HS-5 (cell line): ENCODE data around the gene PIK3R2.

Experiments used
- DNase-seq: peaks from one replicate; pipeline ENCODE4 v3.0.0-alpha.2; 2012; ENCODE audit warnings: low read depth

Gene PIK3R2

DNA sequence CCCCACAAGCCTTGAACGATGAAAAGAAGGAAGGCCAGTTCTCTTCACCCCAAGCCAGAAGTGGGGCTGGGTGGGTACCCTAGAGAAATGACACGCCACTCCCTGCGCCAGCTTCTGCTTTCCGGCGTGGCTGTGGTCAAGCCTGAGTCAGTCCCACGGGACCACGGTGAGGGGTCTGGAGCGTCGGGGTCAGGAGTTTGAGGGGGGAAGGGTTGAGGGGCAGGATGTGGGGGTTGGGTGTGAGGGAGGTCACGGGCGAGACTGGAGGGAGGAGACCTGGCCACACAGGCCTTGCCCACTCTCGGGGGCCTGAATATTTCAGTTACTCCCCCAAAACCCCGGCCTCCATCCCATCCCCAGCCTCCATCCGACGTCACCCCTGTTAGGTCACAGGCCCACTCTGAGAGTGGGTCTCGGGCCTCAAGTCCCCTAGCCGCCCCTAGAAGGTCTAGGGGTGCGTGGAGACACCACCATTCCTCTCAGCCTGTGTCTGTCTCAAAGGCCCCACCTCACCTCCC lies 20.1 kb downstream of the PIK3R2 start:
- DNase-seq, result no peak

DNA sequence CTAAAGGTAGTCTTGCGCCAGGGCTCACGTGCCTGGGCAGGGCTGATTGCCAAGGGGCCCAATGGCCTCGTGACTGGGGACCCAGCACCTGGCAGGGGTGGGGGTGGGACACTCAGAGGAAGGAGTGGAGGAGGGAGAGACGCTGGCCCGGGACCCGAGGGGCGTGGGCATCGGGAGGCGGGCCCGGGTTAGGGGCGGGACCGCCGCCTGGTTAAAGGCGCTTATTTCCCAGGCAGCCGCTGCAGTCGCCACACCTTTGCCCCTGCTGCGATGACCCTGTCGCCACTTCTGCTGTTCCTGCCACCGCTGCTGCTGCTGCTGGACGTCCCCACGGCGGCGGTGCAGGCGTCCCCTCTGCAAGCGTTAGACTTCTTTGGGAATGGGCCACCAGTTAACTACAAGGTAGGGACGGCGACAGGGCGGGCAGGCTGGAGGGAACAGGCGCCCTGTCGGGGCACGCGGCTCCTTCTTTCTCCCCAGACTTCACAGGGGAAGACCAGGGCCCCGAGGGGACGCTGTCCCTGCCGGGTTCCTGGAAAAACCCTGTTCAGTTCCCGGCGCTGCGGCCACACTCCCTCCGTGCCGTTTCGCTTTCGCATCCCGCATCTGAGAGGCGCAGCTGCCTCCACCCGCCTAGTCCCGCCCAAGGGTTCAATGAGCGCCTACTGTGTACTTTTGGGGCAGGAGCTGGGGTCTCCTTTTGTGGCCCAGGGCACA lies 20.8 kb downstream of the PIK3R2 start, which contains the start of gene IFI30:
TSS of gene IFI30 (plus strand) at position 242 of the 717 bp plus-strand sequence. CDS start at position 271, 29 bp downstream.
- no peak for DNase-seq

DNA sequence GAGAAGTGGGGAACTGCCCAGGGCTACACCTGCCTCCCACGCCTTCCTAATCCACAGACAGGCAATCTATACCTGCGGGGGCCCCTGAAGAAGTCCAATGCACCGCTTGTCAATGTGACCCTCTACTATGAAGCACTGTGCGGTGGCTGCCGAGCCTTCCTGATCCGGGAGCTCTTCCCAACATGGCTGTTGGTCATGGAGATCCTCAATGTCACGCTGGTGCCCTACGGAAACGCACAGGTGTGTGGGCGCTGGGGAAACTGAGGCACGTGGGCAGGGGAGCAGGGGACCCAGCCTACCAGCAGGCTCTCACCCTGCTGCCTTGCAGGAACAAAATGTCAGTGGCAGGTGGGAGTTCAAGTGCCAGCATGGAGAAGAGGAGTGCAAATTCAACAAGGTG lies 22.0 kb downstream of the PIK3R2 start:
- DNase-seq, result no peak

DNA sequence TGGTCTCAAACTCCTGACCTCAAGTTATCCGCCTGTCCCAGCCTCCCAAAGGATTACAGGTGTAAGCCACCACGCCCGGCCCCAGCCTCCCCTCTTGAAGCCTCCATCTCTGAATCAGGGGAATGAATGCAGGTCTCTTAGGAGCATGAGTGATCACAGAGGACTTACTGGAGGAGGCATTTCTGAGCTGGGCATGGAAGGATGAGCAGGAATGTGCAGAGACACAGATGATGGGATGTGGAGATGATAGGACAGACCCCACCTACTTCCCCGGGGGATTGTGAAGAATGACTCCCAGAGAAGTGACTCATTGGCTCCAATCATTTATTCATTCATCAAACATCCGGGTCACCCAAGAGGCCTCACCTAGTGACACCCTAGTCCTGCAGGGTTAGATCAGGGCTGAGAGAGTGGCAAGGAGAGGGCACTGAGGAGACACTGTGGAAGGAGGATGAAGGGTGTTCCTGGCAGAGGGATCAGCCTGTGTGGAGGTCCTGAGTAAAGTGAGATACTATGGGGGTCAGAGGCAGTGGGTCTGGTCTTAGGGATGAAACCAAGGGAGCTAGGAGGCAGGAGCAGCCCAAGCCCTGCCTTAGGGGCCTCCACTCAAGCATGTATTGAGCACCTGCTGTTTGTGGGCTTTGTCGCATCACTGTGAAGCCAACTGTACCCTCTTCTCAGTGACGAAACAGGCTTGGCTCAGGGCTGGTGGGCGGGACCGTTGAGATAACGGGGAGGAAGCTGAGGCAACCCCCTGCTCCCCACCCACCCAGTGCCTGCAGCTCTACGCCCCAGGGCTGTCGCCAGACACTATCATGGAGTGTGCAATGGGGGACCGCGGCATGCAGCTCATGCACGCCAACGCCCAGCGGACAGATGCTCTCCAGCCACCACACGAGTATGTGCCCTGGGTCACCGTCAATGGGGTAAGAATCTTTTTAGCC lies 23.7 kb downstream of the PIK3R2 start:
- DNase-seq, result no peak

DNA sequence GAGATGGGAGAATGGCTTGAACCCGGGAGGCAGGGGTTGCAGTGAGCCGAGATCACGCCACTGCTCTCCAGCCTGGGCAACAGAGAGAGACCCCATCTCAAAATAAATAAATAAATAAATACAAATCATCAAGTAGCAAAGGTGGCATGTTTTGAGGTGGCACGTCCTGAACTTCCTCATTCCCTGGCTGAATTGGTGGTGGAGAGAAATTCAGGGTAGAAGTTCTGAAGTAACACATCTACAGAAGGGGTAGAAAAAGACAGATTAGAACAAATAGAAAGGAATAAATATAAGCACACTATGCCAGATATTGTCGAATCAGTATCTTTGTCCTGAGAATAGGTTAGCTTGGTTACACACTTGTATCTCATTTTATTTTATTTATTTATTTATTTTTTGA lies 27.0 kb downstream of the PIK3R2 start:
- DNase-seq, result no peak

DNA sequence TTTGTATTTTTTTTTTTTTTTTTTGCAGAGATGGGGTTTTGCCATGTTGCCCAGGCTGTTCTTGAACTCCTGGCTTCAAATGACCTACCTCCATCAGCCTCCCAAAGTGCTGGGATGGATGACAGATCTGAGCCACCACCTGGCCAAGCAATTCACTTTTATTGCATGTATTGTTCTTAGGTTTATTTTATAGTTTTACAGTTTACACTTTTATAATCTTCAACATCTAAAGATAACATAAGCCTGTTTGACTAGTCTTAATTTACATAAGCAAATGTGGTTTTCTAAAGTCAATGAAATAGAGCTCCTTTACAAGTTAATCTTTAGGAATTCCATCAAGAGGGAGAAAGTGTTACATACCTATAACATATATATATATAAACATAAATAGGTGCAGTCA lies 30.6 kb downstream of the PIK3R2 start:
- no peak for DNase-seq

DNA sequence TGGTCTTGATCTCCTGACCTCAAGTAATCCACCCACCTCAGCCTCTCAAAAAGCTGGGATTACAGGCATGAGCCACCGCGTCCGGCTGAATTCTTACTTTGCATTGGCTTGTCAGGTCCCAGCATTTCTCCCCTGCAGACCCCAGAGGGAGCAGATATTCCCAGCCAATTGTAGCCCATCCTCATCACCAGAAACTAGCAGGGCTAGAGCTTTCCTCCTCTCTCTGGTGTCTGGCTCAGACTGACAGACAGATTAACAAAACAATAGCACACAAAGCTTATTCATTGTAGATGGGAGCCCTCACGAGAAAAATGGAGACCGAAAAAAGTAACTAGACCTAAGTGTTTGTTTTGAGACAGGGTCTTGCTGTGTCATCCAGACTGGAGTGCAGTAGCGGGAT lies 32.6 kb downstream of the PIK3R2 start:
- DNase-seq, result no peak

DNA sequence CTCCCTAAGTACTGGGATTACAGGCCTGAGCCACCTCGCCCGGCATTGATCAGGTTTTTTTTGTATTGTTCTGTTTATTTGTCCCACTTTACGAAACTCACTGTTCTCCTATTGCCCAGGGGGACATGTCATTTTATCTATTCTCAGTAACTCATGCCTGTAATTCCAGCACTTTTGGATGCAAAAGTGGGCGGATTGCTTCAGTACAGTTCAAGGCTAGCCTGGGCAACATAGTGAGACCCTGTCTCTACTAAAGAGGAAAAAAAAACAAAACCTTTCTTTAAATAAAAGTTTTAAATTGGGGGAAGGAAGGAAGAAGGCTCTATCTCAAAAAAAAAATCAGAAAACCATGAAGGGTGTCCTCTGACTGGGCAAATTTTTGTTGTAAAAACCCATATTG lies 37.3 kb downstream of the PIK3R2 start:
- no peak for DNase-seq

DNA sequence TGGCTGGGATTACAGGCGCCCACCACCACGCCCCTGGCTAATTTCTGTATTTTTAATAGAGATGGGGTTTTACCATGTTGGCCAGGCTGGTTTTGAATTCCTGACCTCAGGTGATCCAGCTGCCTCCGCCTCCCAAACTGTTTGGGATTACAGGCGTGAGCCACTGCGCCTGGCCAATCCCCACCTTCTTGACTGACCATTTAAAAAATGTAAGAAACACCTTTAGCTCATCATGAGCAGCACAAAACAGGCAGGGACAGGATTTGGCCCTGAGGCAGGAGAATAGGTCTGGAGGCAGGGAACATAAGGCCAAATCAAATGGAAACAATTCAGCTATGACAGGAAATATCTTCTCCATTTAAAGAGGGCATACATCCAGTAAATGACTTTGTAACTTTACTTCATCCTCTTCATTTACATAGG lies 38.7 kb downstream of the PIK3R2 start:
- no peak for DNase-seq

DNA sequence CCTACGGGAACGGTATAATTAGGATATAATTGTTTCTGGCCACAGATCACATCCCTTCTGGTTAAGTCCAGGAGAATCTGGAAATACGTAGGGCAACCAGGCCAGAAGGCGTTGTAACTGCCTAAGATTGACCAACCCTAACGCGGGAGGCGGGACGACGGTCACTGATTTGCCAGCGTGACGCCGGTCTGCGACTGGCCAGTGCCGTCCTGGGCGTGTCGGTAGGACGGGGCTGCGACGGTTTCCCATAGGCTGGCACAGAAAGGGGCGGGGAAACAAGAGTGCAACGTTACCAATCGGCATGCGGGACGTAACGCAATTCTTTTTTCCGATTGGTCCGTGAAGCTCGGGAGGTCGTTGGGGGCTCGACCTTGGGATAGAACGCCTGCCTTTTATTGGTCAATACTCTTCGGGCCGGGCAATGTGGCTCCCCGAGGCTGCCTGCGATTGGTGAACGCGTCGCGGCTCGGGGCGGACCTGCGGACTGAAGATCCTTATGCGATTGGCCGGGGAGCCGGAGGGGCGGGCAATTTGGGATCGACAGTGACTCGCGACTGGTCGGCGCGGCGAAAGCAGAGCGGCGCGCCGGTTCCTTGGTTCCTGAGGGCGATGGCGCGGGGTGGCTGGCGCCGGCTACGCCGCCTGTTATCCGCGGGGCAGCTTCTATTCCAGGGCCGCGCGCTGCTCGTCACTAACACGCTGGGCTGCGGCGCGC lies 39.9 kb downstream of the PIK3R2 start, which contains the start of gene MPV17L2:
TSS of gene MPV17L2 (plus strand) at position 546 of the 715 bp plus-strand sequence. CDS start at position 610, 64 bp downstream.
- peak; percentile 99 for DNase-seq

DNA sequence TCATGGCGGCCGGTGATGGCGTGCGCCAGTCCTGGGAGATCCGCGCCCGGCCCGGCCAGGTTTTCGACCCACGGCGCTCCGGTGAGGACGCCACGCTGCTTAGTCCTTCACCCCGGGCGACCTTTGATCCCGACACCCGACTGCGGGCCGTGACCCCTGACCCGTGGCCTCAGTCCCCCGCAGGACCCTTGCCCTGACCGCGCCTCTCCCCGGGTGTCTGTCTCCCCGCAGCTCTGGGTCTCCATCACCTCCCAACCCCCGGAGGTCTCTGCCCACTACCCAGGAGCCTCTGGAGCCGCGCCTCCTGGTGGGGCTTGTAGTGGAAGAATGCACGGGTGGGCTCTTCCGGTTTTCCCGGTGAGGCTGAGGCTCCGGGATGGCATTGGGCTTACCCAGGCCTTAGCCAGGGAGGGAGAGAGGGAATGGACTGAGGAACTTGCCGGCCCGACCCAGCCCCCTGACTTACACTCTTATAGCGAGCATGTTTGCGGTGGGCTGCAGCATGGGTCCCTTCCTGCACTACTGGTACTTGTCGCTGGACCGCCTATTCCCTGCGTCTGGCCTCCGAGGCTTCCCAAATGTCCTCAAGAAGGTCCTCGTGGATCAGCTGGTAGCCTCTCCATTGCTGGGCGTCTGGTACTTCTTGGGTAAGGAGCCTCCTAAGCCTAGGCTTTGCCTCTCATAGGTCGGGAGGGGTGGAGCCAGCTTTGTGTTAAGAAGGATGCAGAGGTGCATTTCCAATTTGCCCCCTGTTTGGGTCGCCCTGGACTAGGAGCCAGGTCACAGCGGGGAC lies 40.6 kb downstream of the PIK3R2 start:
- DNase-seq, result no peak

DNA sequence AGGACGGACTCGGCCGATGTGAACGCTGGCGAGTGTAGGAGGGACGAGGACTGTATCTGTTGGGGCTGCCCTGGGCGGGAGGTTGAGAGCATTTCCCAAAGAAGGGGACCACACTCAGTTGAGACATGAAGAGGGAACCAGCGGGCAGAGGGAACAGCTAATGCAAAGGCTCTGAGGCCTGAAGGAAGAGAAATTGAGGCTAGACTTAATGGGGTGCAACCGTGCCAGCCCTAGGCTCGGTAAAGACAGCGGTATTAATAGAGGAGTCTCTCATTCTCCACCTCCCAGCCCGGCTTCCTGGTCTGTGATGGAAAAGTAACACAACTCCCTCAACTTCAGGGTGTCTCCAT lies 41.2 kb downstream of the PIK3R2 start:
- DNase-seq, result no peak

DNA sequence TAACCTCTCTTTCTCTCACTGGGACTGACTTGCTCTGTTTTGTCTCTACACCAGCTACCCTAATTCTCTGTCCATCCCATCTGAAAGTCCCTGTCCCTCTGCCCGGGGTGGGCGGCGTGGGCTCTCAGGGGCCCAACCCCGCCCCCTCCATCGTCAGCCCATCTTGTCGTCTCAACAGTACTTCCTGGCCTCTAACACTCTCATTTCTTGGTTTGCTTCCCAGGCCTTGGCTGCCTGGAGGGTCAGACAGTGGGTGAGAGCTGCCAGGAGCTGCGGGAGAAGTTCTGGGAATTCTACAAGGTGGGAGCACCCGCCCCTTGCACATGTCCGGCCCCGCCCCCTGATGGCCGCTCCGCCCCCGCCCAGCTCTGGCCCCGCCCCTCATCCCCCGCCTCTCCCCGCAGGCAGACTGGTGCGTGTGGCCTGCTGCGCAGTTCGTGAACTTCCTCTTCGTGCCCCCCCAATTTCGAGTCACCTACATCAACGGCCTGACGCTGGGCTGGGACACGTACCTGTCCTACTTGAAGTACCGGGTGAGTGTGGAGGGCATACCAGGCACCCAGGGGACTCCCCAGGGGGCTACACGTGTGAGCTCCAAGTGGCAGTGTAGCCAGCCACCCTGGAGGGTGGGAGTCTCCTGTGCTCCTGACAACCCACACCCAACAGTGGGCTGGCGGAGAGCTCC lies 41.7 kb downstream of the PIK3R2 start:
- no peak for DNase-seq

DNA sequence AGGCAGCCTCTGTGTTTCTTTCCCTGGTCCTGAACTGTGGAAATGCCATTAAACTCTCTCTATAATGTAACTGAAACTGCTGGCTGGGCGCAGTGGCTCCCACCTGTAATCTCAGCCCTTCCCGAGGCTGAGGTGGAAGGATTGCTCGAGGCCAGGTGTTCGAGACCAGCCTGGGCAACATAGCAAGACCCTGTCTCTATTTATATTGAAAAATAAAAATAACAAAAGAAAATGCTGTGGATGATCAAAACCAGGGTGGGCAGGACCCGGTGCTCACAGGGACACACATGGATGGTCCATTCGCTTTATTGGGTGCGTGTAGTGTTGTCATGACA lies 43.5 kb downstream of the PIK3R2 start:
- DNase-seq, result no peak

DNA sequence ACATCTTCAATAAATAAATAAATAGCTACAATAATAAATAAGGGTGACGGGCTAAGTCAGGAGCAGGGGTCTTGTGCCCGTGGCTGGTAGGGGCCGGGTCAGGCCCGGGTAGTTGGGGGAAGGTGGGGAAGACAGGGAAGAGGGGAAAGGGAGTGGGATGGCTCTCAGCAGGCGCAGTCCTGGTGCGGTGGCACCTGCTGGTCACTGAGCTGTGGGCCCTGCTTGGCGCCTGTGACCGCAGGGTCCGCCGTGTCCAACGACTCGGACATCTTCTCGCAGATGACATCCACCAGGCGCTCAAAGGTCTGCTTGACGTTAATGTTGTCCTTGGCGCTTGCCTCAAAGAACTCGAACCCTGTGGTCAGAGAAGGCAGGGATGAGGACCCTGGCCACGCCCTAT lies 44.3 kb downstream of the PIK3R2 start:
- no peak for DNase-seq

DNA sequence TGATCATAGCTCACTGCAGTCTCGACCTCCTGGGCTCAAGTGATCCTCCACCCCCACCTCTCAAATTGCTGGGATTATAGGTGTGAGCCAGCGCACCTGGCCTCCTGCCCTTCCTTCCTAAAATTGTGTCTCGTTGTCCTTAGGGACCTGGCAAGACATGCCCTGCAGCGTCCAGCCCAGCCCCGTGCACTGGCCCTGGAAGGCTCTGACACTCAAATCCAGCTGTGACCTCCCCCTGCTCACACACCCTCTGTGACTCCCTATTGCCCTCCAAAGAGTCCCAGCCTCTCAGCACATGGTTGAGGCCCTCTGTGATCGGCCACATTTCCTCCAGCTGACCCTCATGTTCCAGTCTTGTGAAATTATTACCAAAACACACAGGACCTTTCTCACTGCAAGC lies 45.0 kb downstream of the PIK3R2 start:
- no peak for DNase-seq

DNA sequence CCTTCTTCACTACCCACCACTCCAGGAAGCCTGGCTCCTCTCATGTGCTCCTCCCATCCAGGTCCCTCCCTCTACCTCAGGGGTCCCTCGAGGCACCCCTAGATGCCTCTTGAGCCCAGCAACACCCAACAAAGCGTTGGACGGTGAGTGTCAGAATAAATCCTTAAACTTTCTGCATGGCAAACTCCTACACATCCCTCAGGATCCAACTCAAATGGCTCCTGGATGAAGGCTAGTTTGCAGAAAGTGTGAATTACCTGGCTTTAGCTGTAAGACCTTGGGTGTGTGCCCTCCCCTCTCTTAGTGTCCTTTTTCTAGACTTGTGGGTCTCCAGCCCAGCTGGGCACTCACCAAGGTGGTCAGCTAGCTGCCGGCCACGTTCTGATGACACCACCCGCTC lies 45.4 kb downstream of the PIK3R2 start:
- DNase-seq, result no peak

DNA sequence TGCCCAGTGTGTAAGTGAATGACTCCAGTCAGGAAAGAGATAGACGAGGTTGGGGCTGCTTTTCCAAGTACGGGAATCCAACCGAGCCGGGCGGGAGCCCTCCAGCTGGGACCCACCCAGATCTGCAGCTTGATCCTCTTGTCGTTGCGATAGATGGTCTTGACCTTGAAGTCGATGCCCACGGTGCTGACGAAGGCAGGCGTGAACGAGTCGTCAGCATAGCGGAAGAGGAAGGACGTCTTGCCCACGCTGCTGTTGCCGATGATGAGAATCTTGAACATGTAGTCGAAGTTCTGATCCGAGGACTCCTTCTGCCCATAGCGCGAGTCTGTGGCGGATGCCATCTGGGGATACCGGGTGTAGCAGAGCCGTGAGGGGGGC lies 49.4 kb downstream of the PIK3R2 start:
- no peak for DNase-seq

DNA sequence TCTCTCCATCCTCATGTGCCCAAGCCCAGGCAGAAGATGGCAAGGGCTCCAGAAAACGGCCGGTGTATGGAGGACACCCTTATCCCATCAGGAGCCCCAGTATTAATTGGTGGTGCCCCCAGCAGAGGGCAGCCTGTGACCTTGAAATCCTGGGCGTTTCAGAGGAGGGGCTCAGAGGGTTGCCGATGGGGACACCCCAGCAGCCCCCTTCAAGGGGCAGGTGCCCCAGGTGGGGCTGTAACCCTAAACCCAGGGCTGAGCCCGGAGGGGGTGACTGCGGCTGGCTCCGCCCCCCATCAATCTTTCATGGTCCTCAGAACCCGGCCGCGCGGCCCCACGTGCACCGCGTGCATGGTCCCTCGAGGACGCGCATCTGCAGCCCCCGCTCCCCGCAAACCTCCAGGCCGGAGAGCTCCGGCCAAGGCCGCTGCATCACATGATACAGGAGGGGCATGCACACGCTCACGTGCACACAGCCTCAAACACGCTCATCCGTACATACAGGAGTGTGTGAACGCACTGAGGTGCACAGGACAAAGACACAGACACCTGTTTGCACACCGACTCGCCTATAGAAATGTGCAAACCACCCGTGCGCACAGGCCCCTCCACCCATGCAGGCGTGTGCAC lies 49.9 kb downstream of the PIK3R2 start:
- DNase-seq, result no peak

DNA sequence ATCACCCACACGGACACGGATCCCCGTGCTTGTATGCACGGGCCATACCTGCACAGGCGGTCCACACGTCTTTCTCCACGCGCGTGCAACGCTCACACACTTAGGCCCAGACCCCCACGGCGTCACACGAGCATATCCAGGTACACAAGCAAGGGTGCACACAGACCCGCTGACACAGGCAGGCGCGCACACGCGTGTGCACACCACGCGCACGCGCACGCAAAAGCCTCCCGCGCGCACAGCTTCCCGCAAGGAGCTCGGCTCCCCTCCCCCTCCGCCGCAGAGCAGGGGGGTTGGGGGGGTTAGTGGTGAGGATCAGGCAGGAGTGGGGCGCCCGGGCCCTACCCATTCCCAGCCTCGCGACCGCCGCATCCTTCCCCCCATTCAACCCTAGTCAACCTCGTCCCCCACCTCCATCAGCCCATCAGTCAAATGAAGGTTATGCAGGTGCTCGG lies 50.5 kb downstream of the PIK3R2 start:
- no peak for DNase-seq
